Brain microvascular endothelial cell (primary cell): ENCODE results near the gene BAIAP3.

ENCODE experiments used
- DNase-seq: peaks from one replicate; pipeline ENCODE4 v3.0.0-alpha.2; 2020
- H3K27ac ChIP-seq: fragments of 250-450 bp; sonication (Bioruptor Pico); 2 replicates; pipeline ENCODE4 v1.5.1; 2020; ENCODE audit warnings: mild to moderate bottlenecking, moderate library complexity
- H3K27me3 ChIP-seq: fragments of 250-450 bp; sonication (Bioruptor Pico); replicated peaks from 2 replicates; pipeline ENCODE4 v1.5.1; 2020; ENCODE audit warnings: mild to moderate bottlenecking
- H3K36me3 ChIP-seq: fragments of 250-450 bp; sonication (Bioruptor Pico); replicated peaks from 2 replicates; pipeline ENCODE4 v1.5.1; 2020; ENCODE audit warnings: mild to moderate bottlenecking
- H3K4me3 ChIP-seq: 2 replicates; pipeline ENCODE4 v1.5.1; 2011; ENCODE audit warnings: low read depth, mild to moderate bottlenecking, control low read depth, low read length, moderate library complexity
- in situ Hi-C: cut with HindIII; loops from 2 replicates; pipeline ENCODE4 v1.10.0; 2017; ENCODE audit warnings: low sequenced_read_pairs, low pct_ligation_motif_present
- TF ChIP-seq, protein P1 (sequence below): IDR thresholded peaks from 2 replicates; pipeline ENCODE4 v1.5.1; 2011; ENCODE audit warnings: low read depth, mild to moderate bottlenecking, moderate library complexity, low read length, control low read depth, inconsistent platforms; ENCODE audit errors: missing control alignments

BAIAP3 gene

DNA sequence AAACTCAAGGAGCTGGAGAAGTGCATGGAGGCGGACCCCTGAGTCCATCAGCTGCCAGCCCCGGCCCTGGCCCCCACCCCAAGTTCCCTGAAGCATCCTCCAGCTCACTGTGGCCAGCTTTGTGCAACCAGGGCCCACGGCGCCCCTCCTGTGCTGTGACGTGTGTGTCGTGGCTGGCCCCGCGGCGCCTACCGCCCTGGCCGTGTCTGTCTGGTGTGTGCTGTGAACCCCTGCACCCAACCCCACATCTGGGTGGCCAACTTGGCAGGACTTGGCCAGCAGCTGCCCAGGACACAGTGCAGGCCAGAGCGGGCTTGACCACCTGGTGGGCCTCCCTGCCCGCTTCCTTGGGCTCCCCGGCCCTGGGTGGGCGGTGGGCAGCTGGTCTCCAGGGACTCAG, 15.0 kb downstream of the BAIAP3 start:
- Histone ChIP-seq H3K27me3 (no peaks in the 10 kb centered on the region), H3K27ac (no peak overlapping the region), H3K36me3 (peaks cover 17% of the 10 kb centered on the region), H3K4me3 (no peak overlapping the region)
- no peak for DNase-seq
- TF ChIP-seq, protein P1, sequence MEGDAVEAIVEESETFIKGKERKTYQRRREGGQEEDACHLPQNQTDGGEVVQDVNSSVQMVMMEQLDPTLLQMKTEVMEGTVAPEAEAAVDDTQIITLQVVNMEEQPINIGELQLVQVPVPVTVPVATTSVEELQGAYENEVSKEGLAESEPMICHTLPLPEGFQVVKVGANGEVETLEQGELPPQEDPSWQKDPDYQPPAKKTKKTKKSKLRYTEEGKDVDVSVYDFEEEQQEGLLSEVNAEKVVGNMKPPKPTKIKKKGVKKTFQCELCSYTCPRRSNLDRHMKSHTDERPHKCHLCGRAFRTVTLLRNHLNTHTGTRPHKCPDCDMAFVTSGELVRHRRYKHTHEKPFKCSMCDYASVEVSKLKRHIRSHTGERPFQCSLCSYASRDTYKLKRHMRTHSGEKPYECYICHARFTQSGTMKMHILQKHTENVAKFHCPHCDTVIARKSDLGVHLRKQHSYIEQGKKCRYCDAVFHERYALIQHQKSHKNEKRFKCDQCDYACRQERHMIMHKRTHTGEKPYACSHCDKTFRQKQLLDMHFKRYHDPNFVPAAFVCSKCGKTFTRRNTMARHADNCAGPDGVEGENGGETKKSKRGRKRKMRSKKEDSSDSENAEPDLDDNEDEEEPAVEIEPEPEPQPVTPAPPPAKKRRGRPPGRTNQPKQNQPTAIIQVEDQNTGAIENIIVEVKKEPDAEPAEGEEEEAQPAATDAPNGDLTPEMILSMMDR, result no peak
- in situ Hi-C loops, result no loop called here

DNA sequence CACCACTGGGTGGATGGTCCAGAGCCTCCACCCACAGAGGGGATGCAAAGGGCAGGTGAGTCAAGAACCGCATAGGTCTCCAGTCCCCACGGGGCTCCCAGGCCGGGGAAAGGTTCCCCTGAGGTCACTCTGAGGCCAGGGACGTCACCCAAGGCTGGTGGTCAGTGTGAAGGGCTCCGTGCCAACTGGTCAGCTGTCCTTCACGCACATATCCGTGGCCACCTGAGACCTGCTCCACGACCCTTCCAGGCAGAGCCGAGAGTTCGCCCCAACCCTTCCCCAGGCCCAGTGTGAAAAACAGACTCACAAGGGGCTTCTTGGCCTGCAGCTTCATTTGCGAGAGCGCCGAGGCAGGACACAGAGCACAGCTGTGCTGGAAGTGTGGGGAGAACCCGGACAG, 15.5 kb downstream of the BAIAP3 start:
- no peak overlapping the region for H3K4me3 ChIP-seq
- TF ChIP-seq, protein P1, result no peak
- no peaks in the 10 kb centered on the region for H3K27me3 ChIP-seq
- peaks cover 17% of the 10 kb centered on the region for H3K36me3 ChIP-seq
- in situ Hi-C loops, result no loop called here
- H3K27ac ChIP-seq, result no peak overlapping the region
- no peak for DNase-seq

DNA sequence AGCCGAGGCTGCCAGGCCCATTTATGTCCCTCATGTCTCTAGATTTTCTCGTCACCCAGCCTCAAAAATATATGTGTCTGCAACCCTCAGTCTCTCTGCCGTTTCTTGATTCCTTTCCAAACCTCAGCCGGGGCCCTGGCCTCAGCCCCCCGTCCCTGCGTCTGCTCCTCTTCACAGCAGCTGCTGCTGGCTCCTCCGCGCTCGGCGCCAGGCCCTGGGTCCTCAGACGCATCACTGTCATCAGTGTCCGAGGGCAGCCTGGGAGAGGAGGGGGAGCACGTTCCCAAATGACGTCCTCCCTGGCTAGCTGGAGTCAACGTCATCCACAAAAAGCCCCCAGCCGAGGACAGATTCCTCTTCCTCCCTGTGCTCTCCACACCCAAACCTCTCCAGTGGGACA, 15.9 kb downstream of the BAIAP3 start:
- TF ChIP-seq, protein P1, result no peak
- no peak for DNase-seq
- Histone ChIP-seq H3K4me3 (no peak overlapping the region), H3K27me3 (no peaks in the 10 kb centered on the region), H3K36me3 (peaks cover 17% of the 10 kb centered on the region), H3K27ac (no peak overlapping the region)
- in situ Hi-C loops, result no loop called here

DNA sequence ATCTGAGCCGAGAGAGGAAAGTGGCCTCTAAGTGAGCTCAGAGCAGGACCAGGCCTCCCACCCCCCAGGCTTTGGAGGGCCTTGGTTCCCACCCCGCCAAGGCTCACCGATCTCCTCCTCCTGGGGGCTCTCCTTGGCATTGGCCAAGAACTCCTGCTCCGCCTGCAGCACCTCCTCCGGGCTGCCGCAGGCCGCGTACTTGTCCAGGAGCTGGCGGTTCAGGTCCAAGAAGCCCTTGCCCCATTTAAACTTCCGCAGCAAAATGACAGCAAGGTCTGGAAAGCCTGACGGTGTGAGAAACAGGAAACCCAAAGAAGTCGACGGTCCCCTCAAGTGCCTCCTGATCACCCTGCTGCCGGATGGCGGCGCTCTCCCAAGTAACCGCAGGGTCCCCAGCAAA, 16.5 kb downstream of the BAIAP3 start:
- H3K36me3 ChIP-seq, result peaks cover 17% of the 10 kb centered on the region
- no peak overlapping the region for H3K27ac ChIP-seq
- TF ChIP-seq, protein P1, result no peak
- in situ Hi-C loops, result no loop called here
- no peak overlapping the region for H3K4me3 ChIP-seq
- no peaks in the 10 kb centered on the region for H3K27me3 ChIP-seq
- no peak for DNase-seq

DNA sequence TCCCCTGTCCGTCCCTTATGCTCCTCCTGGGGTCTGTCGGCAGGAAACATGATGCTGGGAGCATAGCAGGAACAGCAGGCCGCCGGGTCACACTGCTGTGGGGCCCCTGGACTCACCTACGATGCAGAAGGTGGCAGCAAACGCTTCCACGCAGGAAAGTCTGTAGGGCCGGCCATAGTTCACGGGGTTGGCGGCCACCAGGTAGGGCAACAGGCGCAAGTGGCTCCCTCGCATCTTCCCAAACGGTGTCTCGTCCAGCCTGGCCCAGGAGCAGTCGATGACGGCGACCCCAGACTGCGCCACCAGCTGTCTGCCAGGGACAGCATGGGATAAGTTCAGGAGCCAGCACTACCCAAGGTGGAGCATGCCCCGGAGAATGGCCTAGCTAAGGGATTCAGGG, 17.2 kb downstream of the BAIAP3 start:
- H3K36me3 ChIP-seq, result peaks cover 17% of the 10 kb centered on the region
- H3K27me3 ChIP-seq, result no peaks in the 10 kb centered on the region
- TF ChIP-seq, protein P1, result no peak
- H3K27ac ChIP-seq, result no peak overlapping the region
- DNase-seq, result no peak
- in situ Hi-C loops, result no loop called here
- H3K4me3 ChIP-seq, result peak overlapping the region; percentile 81

DNA sequence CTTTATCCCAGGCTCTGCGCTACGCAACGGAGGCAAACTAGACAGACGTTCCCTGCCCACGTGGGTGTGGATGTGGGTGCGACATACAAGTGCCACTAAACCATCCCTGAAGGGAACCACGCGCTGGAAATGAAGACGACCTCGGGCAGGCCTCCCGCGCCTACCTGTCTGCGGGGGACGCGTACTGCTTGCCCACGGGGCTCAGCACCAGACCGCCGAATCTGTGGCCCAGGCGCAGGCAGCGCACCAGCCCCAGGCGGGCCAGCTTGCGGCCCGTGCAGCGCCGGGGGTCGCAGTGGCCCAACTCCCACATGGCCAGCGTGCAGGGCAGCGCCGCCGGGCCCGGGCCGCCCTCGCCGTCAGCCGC, 17.8 kb downstream of the BAIAP3 start:
- in situ Hi-C loops, result no loop called here
- H3K4me3 ChIP-seq, result peak overlapping the region; percentile 81
- no peak for DNase-seq
- no peaks in the 10 kb centered on the region for H3K27me3 ChIP-seq
- peaks cover 17% of the 10 kb centered on the region for H3K36me3 ChIP-seq
- peak overlapping the region; percentile 29 for H3K27ac ChIP-seq
- TF ChIP-seq, protein P1, result no peak
